AG08395 (cell line): ENCODE data around the gene LPP.
"Not testable (repeated sequence)": the region's sequence is repeated elsewhere in the genome, so short reads cannot be mapped to it uniquely, and the experiment has no call there.

Experiments
- DNase-seq: peaks from one replicate; pipeline ENCODE4 v3.0.0; 2012; ENCODE audit warnings: mixed read lengths, low spot score

Gene LPP

GRCh38 chr3:188154014-188154808 lies at the start of gene LPP:
TSS of gene LPP (plus strand) at chr3:188154157. CDS start at chr3:188406121, 251,964 bp downstream.
- peak; percentile 84 for DNase-seq

- DNase-seq: no peak
These were observed 48.0 kb upstream of the LPP start for GRCh38 chr3:188106006-188106405.

GRCh38 chr3:188106454-188106853 lies 47.5 kb upstream of the LPP start:
- no peak for DNase-seq

GRCh38 chr3:188106887-188107830 lies 46.8 kb upstream of the LPP start:
- DNase-seq: no peak

- no peak for DNase-seq
These were observed 45.1 kb upstream of the LPP start for GRCh38 chr3:188108703-188109412.

- no peak for DNase-seq
These were observed 42.9 kb upstream of the LPP start for GRCh38 chr3:188111002-188111584.

- no peak for DNase-seq
These were observed 40.2 kb upstream of the LPP start for GRCh38 chr3:188113756-188114155.

- DNase-seq: no peak
These were observed 34.1 kb upstream of the LPP start for GRCh38 chr3:188119846-188120245.

GRCh38 chr3:188122571-188123169 lies 31.3 kb upstream of the LPP start:
- no peak for DNase-seq

GRCh38 chr3:188123170-188123905 lies 30.6 kb upstream of the LPP start:
- no peak for DNase-seq

GRCh38 chr3:188124184-188124583 lies 29.8 kb upstream of the LPP start:
- DNase-seq: no peak

GRCh38 chr3:188125076-188125475 lies 28.9 kb upstream of the LPP start:
- no peak for DNase-seq

- peak; percentile 14 for DNase-seq
These were observed 27.7 kb upstream of the LPP start for GRCh38 chr3:188126276-188126675.

GRCh38 chr3:188126934-188127333 lies 27.0 kb upstream of the LPP start:
- no peak for DNase-seq

- DNase-seq: no peak
These were observed 25.1 kb upstream of the LPP start for GRCh38 chr3:188128905-188129304.

- DNase-seq: not testable (repeated sequence)
These were observed 22.9 kb upstream of the LPP start for GRCh38 chr3:188131023-188131422.

- DNase-seq: peak; percentile 10
These were observed 20.7 kb upstream of the LPP start for GRCh38 chr3:188133219-188133618.

GRCh38 chr3:188133646-188134045 lies 20.3 kb upstream of the LPP start:
- DNase-seq: no peak

GRCh38 chr3:188134079-188134478 lies 19.9 kb upstream of the LPP start:
- no peak for DNase-seq

- no peak for DNase-seq
These were observed 19.1 kb upstream of the LPP start for GRCh38 chr3:188134856-188135255.

GRCh38 chr3:188135271-188135670 lies 18.7 kb upstream of the LPP start:
- no peak for DNase-seq
